NCI-H1105 (cell line): Measurements from ENCODE around the gene BTNL9.
"Not testable (repeated sequence)": the region's sequence is repeated elsewhere in the genome, so short reads cannot be mapped to it uniquely, and the experiment has no call there.

Experiments
- DNase-seq: peaks from one replicate; lab custom pipeline; 2025; lab: John Stamatoyannopoulos, UW

The BTNL9 gene

DNA sequence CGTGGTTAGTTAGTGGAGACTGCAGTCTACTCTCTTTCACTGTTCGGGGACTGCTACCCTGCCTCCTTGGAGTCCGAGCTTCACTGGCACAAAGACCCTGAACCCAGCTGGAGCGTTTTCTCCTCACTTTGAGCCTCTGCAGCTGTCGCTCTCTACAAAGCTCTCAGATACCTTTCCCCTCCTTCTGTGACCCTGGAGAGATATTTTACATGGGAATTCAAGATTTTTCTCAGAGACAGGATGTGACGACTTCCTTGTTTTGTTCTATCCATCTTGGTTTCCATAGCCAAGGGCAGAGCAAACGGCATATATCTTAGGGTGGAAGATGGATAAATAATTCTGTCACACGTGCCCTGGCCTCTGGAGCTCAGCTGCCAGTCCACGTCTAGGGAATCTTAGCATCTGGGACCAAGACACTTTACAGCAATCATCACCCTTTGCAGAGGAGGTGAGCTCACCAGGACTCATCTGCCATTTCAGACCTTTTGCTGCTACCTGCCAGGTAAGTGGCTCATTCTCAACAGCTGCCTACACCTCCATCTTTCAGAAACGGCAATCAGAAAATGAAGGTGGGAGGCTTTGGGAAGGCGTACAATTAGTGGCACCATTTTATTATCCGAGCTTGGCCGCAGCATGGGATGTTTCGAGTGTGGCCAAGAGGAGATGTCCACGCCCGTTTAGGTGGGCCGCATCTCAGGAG lies at the start of gene BTNL9:
Gene BTNL9, plus strand, starts transcription at position 336 of the 700 bp plus-strand sequence. CDS start 5,224 bp downstream, outside the sequence.
- no peak for DNase-seq

DNA sequence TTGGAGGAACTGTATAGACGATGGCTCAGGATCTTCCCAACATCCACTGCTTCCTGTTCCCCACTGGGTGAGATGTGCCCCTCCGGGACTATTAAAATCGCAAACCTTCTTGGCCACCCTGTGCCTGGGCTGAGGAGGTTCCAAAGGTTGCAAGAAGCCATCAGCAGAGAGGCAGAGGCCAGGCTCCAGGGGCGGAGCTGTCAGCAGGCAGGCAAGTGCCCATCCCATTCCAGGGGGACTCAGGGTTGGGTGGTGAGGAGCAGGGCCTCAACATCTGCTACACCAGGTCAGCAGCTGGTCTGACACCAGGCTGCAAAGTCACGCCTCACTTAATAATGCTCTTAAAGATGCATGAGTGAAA lies 49.2 kb upstream of the BTNL9 start:
- DNase-seq, result no peak

DNA sequence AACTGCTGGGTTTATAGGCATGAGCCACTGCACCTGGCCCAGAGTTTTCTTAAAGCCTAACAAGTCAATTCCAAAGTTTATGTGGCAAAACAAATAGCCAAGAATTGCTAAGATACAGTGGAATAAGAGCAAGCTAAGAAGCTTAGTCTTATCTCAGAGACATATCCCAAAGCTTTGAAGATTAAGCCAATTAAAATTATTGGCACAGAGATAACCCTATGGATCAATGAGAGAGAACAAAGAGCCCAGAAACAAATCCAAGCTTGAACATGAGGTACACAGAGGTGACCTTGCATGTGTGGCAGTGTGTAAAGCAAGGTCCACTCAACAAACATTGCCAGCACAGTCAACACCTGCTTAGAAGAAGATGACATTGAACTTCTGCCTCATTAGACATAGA lies 38.1 kb upstream of the BTNL9 start:
- DNase-seq, result no peak

DNA sequence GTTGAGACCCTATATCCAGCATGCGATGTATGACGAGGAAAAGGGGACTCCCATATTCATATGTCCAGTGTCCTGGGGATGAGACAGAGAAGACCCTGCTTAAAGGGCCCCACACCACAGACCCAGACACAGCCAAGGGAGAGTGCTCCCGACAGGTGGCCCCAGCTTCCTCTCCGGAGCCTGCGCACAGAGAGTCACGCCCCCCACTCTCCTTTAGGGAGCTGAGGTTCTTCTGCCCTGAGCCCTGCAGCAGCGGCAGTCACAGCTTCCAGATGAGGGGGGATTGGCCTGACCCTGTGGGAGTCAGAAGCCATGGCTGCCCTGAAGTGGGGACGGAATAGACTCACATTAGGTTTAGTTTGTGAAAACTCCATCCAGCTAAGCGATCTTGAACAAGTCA lies 34.3 kb upstream of the BTNL9 start:
- DNase-seq, result no peak

DNA sequence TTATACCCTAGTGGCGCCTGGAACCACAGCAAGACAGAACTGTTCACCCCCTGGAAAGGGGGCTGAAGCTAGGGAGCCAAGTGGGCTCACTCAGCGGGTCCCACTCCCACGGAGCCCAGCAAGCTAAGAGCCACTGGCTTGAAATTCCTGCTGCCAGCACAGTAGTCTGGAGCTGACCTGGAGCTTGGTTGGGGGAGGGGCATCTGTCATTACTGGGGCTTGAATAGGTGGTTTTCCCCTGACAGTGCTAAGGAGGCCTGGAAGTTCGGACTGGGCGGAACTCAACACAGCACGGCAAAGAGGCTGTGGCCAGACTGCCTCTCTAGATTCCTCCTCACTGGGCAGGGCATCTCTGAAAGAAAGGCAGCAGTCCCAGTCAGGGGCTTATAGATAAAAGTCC lies 31.9 kb upstream of the BTNL9 start:
- DNase-seq, result no peak

DNA sequence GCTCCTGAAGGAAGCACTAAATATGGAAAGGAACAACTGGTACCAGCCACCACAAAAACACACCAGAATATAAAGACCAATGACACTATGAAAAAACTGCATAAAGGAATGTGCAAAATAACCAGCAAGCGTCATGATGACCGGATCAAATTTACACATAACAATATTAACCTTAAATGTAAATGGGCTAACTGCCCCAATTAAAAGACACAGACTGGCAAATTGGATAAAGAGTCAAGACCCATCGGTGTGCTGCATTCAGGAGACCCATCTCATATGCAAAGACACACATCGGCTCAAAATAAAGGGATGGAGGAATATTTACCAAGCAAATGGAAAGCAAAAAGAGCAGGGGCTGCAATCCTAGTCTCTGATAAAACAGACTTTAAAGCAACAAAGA lies 30.0 kb upstream of the BTNL9 start:
- not testable (repeated sequence) for DNase-seq

DNA sequence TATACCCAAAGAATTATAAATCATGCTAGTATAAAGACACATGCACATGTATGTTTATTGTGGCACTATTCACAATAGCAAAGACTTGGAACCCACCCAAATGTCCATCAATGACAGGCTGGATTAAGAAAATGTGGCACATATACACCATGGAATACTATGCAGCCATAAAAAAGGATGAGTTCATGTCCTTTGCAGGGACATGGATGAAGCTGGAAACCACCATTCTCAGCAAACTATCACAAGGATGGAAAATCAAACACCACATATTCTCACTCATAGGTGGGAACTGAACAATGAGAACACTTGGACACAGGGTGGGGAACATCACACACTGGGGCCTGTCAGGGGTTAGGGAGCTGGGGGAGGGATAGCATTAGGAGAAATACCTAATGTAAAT lies 25.4 kb upstream of the BTNL9 start:
- DNase-seq, result not testable (repeated sequence)

DNA sequence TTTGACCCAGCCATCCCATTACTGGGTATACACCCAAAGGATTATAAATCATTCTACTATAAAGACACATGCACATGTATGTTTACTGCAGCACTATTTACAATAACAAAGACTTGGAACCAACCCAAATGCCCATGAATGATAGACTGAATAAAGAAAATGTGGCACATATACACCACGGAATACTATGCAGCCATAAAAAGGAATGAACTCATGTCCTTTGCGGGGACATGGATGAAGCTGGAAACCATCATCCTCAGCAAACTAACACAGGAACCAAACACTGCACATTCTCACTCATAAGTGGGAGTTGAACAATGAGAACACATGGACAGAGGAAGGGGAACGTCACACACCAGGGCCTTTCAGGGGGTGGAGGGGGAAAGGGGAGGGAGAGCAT lies 22.6 kb upstream of the BTNL9 start:
- DNase-seq, result not testable (repeated sequence)

DNA sequence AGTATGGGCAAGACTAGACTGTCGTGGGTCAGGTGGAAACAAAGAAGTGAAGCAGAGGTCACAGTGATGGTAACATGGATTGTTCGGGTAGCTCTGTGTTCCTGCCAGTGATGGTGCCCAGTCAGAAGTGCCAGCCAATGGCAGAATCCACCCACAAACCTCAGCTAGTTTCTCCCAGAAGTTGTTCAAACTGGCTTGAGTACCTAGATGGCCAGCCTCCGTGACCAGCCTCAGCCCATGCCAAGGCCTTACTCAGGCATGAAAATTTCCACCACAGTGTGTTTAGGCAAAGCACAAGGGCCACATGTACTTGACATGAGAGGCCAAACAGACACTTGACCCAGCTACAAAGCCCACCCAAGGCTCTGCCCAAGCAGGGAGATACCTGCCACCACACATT lies 19.4 kb upstream of the BTNL9 start:
- DNase-seq, result no peak

DNA sequence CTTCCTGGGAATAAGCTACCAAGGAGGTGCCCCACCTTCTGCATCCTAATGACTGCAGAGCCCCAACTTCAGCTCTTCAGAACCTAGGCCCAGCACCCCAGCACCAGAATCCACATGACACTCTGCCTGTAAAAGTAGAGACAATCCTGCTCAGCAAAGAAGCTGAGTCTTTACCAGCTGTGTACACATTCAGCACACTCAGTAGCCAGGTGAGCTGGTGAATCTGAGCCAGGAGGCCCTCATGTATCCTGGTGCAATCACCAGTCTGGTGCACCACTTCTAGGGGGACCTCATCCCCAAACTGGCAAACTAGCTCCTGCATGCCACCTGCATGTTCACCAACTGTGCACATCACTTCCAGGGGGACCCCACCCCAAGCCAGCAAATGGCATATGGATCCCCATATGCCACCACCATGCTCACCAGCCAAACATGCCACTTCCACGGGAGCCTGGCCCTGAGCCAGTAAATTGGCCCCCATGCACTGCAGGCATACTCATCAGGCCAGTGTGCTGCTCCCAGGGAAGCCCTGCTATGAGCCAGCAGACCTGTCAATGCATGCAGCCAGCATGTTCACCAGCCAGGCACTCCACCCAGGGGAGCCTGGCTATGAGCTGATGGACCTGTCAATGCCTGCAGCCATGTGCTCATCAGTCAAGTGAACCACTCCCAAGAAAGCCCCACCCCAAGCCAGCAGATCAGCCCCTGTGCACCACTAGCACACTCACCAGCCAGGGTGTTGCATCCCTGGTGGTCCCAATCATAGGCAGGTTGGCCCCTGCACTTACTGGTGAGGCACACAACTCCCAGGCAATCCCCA lies 15.6 kb upstream of the BTNL9 start:
- DNase-seq, result no peak

DNA sequence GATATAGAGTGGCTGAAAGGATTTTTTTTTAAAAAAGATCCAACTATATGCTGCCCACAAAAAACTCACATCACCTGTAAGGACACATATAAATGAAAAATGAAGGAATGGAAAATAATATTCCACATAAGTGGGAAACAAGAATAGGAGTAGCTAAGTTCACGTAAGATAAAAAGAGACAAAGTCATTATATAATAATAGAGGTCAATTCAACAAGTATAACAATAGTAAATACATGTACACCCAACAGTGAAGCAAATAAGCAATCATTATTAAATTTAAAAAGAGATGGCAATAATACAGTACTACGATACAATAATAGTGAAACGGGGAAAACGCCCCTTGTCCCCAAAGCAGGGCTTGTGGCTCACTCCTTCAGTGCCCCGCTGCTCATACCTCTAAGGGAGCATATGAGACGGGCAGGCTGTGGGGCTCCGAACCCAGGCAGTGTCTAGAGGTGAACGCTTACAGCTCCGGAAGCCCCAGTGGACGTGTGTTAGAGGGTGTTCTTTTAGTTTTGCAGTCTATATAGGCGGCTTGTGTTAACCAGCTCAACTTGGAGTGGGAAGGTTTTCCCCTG lies 12.5 kb upstream of the BTNL9 start:
- DNase-seq, result no peak

DNA sequence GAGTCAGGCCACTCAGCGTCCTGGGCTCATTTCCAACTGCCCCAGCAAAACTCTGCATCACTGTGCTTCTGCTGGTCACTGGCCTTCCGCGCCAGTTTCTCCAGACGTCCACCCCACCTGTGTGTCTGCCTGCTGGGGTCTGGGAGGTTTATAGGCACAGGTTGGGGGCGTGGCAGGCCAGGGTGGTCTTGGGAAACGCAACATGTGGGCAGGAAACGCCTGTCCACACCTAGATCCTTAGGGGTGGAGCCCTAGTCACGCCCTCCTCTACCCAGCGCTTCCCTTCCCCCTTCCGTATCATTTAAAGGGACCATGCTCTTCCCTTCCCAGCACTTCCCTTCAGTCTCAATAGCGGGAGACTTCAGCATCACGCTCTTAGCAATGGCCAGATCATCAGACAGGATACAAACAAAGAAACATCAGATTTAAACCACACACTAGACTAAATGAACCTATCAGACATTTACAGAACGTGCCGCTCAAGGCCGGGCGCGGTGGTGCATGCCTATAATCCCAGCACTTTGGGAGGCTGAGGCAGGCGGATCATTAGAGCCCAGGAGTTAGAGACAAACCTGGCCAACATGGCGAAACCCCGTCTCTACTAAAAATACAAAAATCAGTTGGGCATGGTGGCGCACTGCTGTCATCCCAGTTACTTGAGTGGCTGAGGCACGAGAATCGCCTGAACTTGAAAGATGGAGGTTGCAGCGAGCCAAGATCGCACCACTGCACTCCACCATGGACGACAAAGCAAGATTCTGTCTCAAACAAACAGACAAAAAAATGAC lies 11.8 kb upstream of the BTNL9 start:
- DNase-seq, result no peak

DNA sequence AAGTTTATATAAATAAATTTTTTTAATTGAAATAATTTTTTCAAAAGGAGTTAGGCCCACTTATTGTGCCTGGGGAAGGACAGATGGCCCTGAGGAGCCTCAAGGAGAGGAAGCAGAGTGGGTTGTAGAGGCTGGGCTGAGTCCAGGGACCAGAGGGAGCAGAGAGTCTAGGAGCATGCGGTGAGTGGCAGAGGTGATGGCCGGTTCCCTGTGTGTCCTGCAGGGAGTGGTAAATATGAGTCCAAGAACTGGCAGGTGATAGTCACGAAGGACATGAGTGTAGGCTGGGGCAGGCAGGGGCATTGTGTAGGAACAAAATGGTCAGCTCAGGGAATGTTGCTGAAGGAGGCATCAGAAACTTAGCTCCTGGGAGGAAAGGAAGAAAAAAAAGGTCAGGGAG lies 8.3 kb upstream of the BTNL9 start:
- no peak for DNase-seq

DNA sequence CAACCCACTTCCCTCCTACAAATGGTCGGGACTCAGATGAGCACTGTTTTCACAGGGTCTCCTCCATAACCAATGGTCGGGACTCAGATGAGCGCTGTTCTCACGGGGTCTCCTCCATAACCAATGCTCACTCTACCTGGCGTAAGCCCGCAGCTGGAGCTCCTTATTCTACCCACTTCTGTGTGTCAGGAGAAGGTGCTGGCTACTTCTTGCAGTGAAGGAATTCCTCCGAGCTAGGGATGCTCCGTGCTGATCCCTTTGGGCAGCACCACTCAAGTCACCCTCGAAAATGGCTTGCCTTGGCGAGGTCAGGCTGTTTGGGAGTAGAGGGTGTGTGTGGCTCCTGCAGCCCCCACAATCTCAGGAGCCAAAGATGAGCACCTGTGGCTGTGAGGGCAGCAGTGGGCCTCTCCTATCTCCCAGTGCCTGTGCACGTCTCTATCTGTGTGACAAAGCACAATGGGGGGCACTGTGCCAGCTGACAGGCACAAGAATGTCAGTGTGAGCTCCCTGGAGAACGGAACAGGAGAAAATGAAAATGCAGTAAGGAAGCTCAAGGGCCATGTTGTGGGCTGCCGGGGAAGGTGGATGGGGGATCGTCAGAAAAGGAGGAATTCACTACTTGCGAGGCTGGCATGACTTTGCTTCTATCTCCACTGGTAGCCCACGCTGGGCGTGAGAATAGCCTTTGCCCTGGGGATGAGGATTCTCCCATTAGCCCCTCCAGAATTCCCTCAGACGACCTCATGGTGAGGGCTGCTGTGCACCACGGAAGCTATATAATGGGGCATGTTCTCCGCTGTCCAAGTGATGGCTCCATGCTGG lies 3.9 kb upstream of the BTNL9 start:
- no peak for DNase-seq

DNA sequence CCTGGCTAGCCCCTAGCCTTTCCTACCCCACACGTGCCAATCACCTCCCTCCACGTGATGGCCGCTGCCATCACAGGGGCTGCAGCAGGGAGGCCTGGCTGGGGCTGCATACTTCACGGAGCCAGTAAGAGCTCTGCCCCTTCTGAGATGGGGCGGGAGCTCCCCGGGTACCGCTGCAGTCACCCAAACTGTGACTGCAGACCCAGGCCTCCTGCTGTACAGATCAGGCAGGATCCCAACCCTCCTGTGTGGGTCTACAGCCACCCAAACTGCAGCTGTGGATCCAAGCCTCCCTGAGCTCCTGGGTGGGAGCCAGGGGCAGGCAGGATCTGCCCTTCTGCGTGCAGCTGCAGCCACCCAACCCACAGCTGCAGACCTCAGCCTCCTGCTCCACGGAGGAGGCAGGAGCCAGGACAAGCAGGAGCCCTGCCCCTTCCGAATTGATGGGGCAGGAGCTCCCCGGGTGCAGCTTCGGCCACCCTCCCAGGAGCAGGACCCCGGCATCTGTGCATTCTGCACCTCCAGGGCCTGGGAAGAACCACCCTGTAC lies 3.2 kb upstream of the BTNL9 start:
- DNase-seq, result no peak

DNA sequence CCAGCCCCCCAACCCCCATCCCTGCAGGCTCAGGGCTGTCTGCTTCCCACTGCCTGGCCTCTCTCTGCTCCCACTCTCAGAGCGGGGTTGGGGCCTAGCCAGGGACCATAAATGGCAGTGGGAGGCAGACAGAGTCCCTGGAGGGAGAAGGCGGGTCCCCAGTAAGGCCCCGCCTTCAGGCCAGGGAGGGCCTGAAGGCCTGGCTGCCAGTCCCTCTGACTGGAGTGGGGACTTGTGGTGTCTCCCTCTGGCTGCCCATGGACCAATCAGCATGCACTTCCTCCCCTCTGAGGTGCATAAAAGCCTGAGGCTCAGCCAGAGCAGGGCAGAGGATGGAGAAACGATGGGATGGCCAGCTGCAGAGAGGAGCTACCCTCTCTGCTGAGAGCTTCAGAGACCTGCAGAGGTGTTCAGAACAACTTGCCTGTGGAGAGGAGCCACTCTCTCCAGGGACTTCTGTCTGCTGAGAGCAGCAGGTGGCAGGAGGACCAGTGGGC lies 2.7 kb upstream of the BTNL9 start:
- no peak for DNase-seq

DNA sequence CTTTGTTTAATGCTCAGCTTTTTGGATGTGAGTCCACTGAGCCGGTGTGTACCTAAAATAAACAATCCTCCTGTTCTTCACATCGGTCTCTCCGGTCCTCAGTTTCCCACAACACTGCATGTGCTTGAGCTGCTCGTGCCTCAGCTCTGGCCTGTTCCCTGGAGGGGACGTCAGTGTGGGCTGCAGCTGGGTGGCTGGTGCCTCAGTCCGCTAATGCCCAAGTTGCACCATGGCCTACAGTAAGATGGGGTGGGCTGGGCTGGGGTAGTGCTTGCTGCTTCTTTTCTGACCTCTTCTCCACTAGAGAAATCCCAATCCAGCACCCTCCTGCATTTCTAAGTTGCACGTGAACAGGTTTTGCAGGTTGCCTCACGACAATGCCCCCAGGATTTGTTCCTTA lies 595 bp upstream of the BTNL9 start:
- DNase-seq, result no peak

DNA sequence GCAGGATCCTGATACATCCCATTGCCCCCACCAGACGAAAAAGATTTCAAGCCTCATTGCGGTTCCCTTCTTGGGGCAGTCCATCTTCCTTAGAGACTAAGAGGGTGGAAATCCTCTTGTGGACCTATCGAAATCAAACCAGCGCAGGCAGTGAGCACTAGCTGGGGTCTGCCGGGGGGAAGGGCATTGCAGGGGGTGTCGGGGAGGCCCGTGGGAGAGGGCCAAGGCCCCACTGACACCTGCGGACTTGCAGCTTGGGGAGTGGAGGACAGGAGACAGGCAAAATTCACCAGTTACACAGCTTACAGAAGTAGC lies 522 bp downstream of the BTNL9 start:
- DNase-seq, result no peak

DNA sequence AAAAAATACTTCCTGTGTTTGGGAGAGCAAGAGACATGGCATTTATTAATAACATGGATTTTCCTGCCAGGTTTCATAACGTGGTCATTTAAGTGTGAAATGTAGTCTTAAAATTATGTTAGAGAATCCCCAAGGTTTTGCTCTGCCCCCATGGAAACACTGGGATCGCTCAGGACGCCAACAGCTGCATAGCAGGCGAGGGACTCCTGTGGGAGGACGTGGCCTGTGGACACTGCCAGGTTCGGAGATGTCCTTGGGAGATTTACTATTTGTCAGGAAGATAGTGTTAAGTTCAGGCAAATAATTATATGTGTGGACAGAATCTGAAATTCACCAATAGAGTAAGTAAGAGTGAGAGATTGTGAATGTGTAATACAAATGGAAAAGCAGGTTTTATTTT lies 977 bp downstream of the BTNL9 start:
- no peak for DNase-seq

DNA sequence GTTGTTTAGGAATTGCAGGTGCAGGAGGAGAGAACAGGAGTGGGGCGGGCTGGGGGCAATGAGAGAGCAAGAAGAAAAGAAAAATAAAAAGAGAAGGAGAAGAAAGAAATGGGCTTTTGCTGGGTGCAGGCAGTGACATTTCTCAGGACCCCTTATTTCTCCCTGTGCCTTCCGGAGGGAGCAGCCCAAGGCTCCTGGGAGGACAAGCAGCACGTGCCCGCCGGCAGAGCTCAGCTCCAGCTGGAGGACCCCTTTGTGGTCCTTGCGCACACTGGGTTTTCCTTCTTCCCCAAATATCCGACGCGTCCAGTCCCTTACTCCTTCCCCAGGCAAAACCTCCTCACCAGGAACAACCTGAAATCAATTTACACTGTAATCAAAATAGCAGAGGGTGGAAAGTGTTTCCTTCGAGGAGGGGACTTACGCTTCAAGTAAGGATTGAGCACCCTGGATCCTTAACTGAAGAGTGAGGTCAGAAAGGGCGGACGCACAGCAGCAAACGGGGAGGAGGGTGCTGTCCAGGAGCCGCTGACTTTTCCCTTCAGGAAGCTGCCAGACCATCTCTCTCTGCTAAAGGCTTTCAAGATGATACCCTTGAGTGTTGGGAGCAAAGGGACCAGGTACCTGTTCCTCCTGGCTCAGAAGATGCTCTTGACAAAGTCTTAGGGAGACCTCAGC lies 2.1 kb downstream of the BTNL9 start:
- no peak for DNase-seq

DNA sequence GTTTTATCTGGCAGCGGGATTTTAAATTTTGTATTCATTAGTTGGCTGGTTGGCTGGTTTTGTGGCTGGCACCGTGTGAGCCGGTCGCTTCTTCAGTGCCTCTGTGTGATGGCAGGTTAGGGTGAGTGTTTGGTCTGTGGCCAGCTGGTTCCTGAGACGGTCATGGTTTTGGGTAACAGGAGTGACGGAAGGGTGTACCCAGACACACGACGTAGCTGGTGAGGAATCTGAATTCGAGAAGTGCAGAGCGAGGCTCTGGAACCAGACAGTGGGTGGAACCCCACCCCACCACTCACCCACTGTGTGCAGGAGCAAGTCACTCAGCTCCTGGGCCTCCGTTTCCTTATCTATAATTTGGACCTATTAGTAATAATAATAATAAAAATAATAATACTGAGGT lies 2.7 kb downstream of the BTNL9 start:
- DNase-seq, result no peak
